Colon (tissue), 2 donors: ENCODE measurements around the gene KLHL3.

Experiments
- FAIRE-seq: peaks from 2 replicates; lab custom pipeline; 2012; peaks lifted over from hg19 to GRCh38; lab: Jason Lieb, UNC
- donor health status: control.
- donor health status: control.

KLHL3 gene

DNA sequence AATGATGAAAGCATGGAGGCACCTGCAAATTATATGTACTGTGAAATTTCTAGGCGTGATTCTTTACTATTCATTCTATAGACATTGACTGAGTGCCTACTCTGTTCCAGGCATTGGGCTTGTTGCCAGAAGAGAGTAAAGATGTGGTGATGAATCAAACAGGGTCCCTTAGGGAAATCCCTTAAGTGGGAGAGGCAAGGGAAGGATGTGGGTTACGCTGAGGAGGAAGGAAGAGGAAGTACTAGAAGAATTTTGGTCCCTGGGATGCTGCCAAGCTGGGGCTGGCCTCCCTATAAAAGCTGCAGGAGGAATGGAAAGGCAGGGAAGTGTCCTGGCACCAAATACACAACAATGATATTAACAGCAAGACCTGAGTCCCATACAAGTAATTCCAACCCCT lies 160.0 kb downstream of the KLHL3 start:
- FAIRE-seq = no peak

DNA sequence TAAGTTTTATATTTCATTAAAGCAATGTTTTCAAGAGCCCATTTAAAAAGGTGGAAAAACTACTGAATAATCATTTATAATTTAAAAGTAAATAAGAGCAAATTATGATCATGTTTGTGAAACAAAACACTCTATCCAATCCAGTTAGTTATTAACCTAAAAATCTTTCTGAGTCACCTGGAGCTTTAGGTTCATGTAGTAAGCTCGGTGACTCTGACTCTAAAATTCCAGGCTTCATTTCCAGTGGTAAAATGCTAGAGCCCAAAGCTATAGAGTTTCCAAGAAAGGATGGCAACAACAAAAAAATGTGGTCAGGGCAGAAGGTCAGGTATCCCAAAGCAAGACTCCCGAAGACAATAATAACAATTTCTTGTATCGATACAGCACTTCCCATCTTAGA lies 160.7 kb downstream of the KLHL3 start:
- FAIRE-seq = no peak

DNA sequence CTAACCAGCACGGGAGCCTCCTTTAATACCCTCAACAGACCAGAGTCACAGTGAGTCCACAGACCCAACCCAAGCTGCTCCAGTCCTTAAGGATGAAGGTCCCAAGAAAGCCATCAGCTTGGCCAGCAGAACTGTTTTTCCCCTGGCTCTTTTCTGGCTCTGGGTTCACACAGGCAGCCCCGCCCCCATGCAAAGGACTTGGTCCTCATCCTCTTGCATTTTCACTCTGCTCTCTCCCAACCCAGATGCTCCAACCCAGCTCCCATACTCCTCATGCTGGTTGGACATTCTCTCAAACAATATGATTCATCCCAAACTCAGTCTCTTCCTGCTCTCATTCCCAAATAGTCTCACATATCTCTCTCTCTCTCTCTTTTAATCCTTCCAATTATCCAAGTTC lies 162.5 kb downstream of the KLHL3 start:
- FAIRE-seq = no peak

DNA sequence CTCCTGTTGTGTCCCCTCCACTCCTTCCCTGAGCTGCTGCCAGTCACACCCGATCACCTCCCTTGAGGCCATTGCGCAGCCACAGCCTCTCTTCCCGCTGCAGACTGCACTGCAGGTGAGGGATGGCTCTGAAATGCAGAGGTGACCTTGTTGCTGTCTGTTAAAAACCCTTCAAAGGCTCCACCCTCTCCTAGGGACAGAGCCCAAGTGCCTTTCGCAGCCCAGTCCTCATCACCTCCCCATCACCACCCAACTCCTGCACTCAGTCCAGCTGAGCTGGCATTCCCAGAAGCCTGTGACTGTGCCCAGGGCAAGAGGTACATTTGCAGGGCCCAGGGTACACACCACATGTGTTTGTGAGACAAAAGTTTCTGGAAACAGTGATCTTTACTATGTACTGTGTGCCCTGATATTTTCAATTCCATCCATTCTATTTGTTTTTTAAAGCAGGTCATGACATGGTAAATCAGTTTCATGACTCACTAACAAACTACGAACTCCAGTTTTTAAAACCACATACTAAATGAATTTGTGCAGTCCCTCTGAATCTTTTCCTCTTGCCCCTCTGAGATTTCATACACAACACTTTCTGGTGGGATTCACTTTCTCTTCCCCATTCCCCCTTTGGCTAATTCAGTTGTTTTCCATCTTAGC lies 163.7 kb downstream of the KLHL3 start:
- no peak for FAIRE-seq

DNA sequence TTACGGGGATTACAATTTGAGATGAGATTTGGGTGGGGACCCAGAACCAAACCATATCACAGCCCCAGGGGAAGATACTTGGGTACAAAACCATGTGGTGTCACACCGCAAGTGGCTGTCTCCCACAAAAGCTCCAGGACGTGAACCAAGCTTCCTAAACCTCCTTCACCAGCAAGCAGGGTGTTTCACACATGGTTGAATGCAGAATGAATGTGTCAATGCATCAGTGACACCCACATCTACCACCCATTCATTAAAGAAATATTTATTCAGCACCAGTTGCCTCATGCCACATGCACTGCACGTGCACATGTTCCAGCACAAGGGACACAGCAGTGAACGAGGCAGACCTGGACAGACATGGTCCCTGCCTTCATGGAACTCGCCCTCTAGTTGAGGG lies 165.8 kb downstream of the KLHL3 start:
- no peak for FAIRE-seq
